Measurements from ENCODE around the gene NENF.

- TF ChIP-seq CTCF (IDR thresholded peaks at IDR 0.05 in 4 of 5, conservative IDR thresholded peaks at IDR 0.05 in 1 of 5) (no peak), POLR2A (IDR thresholded peaks at IDR 0.05) (peak; percentile 81 to 83)
Measured at GRCh38 chr1:212432661-212433576, at the start of gene NENF.

All from gastrocnemius medialis (tissue), 4 donors.